ENCODE measurements around the gene NDUFB11.
"Not testable (repeated sequence)": the region's sequence is repeated elsewhere in the genome, so short reads cannot be mapped to it uniquely, and the experiment has no call there.

NDUFB11 gene

DNA sequence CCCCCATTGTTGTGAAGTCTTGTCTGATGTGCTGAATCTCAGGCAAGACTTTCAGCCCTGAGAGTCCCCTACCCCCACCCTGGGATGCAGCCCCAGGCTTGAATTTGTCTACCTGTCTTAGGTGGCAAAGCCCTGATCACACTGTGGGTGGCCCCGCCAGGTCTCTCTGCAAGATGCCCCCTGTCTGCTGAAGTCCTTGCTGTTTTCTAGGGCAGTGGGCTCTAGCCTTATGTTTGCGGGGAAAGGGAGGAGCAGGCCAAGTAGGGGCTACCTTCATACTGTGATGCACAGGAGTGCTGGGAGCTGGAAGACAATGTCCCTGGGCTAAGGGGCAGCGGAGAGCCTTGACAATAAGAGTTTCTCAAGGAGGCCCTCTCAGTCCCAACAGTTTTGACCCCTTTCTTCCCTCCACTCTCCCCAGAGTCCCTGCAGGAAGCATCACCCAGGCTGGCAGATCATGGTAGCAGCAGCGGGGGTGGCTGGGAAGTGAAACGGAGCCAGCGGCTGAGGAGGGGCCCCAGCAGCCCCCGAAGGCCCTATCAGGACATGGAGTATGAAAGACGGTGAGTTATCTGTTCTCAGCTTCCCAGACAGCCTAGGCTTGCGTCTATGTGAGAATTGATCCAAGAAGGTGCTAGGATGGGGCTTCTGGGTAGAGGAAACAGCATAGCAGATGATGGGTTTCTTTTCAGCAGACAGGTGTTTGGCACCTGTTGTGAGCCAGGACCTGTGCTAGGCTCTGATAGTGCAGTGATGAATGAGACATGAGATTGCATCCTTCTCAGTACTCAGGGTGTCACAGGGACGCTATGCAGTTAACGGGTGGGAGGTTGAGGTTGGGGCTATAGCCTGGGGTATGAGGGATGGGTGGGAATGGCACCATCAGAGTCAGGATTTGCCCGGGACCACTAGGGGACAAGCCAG is 2.7 kb upstream of the NDUFB11 start:
- DNase-seq (ENCODE audit: low read depth in 1 of 2, low spot score in 1 of 2): no peak

DNA sequence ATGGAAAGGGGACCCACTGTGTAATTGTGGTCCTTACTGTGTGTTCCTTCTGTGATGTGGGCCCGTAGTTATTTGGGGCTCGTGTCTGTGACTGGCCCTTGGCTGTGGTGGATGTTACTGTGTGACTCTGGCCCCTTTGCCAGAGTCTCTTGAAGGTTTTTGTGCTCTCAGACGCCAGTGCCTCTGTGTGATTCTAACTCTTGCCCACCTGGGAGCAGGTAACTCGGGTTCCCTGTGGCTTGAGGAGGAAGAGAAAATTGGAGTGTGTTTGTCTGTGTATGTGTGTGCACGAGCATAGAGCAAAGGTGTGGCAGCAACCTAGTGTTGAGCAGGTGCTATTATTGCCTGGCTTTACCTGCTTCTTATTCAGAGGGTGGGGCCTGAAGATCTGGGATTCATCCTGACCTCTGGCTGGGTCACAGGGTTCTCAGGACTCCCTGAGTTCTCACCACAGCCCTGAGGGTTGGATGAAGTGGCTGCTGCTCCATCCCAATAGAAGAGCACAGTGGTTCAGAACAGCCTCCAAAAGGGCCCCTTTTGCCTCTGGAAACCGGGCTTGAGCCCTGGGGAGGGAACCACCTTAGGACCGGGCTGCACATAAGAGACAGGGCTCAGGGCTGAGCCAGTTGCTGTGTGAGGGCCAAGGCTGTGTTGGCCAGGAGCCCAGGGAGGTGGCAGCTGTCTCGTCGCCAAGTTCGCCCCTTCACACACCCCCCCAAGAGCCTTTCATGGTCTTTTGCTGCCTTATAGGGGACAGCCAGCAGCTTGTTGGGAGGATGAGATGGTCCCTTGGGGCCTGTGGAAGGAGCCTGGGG is 1.8 kb upstream of the NDUFB11 start:
- DNase-seq (ENCODE audit: low read depth in 1 of 2, low spot score in 1 of 2): no peak

DNA sequence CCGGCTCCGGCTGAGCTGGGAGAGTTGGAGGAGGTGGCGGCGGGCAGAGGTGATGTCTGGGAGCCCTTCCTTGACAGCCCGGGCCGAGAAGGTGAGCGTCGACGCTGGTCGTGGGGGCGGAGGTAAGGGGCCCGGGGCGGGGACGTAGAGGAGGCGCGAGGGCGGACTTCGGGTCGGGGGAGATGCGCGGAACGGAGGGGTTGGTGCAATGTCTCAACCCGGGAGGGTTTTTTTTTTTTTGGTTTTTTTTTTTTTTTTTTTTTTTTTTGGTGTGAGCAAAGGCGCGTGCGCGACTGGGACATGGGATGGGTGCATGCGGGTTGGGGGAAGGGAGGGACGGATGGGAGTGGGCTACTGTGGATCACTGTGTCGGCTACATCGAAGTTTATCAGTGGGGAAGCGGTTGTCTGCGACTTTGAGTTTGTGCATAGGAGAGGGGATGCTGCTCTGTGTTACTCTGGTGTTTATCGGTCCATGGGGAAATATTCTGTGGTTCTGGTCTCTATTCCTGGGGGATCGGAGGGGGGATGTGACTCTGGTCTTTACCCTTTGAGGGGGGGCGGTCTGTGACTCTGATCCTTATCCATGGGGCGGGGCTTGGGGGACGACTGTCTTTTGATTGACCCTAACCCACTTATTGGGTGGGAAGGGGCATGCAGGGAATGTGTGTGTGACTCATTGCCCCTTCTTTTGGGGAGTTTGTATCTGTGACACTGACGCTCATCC is 1.1 kb upstream of the NDUFB11 start:
- DNase-seq (ENCODE audit: low read depth in 1 of 2, low spot score in 1 of 2): no peak

DNA sequence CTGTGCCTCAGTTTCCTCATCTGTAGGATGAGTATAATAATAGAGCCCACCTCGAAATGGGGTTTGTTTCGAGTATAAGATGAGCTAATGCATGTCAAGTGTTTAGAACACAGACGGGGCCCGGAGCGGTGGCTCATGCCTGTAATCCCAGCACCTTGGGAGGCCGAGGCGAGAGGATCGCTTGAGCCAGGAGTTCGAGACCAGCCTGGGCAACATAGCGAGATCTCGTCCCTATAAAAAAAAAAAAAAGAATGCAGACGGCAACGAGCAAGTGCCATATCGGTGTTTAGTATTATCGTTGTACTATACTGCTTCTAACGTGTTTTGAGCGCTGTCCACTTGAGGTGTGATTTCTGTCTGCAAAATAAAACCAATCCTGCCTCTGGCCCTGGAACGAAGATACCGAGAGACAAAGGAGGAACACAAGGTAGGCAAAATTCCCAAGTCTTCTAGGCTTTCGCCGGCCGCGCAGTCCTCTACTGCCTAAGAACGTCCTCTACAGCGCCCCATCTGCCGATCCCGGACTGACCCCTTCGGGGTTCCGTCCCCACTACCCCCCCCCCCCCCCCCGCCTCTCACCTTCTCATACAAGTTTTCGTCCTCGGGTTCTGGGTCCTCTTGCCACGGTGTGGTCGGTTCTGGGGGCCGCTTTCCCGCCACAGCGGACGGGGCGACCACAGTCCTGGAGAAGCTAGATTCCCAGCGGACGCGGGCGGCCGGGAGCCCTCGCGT is 442 bp downstream of the NDUFB11 start:
- no peak for DNase-seq (ENCODE audit: low read depth in 1 of 2, low spot score in 1 of 2)

DNA sequence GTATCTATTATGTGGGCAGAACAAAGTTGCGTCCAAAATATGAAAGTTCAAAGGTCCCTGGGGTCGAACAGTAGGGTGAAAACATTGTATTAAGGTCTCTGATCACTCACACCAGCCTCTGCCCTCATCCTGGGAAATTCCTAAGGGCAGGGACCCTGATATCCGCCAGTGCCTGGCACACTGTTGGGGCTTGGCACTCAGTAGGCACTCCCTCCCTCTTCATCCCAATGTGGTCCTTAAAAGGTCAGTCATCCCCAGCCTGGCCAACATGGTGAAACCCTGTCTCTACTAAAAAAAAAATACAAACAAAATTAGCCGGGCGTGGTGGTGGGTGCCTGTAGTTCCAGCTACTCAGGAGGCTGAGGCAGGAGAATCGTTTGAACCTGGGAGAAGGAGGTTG is 6.3 kb downstream of the NDUFB11 start:
- DNase-seq (ENCODE audit: low read depth in 1 of 2, low spot score in 1 of 2): no peak

DNA sequence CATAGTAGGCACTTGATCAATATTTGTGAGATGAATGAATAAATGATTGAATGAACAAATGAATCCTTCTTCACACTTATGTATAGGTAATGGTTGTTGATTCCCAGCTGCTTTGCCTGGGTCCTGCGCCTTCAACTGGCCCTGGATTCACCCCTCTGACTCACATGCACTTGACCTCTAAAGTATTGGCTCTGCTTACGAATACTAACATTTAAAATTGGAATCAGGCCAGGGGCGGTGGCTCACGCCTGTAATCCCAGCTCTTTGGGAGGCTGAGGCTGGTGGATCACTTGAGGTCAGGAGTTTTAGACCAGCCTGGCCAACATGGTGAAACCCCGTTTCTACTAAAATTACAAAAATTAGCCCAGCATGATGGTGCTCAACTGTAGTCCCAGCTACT is 8.9 kb downstream of the NDUFB11 start:
- not testable (repeated sequence) for DNase-seq (ENCODE audit: low read depth in 1 of 2, low spot score in 1 of 2)

DNA sequence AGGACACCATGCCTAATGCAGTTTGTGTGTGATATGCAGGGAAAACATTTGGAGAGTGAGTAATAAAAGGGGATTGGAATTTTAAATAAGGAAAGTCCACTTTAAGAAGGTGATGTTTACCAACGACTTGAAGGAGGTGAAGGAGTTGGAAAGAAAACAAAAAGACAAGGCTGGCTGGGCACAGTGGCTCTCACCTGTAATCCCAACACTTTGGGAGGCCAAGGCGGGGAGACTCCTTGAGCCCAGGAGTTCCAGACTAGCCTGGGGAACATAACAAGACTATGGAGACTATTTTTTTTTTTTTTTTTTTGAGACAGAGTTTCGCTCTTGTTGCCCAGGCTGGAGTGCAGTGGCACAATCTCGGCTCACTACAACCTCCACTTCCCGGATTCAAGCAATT is 11.0 kb downstream of the NDUFB11 start:
- no peak for DNase-seq (ENCODE audit: low read depth in 1 of 2, low spot score in 1 of 2)

DNA sequence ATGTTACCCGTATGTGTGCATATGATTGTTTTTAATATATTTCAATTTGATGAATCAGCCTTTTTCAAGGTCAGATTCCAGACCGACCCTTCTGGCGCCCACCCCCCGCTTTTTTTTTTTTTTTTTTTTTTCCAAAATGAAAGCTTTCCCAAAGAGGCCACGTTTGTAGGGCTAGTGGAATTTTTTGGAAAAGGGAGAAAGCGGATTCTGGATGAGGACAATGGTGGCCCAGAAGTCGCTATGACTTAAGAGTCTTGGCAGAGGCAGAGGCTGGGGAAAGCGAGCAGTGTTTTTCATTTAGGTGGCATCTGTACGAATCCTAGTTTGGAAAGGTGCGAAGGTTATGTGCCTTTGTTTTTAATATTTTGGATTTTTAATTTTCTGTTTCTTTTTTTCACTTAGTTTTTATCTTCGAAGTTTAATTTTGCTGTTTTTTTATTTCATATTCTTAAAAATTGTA is 14.6 kb downstream of the NDUFB11 start:
- no peak for DNase-seq (ENCODE audit: low read depth in 1 of 2, low spot score in 1 of 2)

DNA sequence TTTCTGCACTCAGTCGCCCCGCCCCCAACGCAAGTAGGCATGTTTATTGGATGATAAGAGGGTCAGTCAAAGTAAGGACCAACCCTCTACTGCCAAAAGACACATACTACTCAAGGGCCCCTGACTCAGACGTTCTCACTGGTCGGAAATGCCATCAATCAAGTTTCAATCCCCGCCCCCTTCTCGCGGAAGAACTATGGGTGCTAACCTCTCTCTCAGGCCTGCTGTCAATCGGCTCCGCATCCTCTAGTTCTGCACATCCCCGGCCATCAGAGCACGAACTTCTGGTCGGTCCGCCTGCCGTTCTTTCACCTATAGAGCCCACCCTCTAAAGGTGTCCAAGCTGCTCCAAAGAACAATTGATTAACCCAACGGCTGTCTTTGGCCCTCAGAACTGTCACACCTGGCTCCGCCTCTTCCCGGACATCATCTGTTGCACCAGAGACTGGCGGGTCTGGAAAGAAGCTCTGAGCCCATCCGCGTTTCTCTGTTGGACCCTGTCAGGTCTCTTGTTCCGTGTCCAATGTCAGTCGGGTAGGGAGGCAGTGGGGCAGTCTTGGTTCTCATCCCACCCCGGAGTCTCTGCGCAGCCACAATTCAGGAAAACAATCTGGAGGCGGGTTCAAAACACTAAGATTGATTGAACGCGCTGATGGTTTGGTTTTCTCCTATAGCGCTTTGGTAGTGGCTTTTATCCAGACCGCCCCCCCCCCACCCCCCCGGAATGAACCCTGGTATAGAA is 15.2 kb downstream of the NDUFB11 start:
- DNase-seq (ENCODE audit: low read depth in 1 of 2, low spot score in 1 of 2): peak; percentile 75 to 85

DNA sequence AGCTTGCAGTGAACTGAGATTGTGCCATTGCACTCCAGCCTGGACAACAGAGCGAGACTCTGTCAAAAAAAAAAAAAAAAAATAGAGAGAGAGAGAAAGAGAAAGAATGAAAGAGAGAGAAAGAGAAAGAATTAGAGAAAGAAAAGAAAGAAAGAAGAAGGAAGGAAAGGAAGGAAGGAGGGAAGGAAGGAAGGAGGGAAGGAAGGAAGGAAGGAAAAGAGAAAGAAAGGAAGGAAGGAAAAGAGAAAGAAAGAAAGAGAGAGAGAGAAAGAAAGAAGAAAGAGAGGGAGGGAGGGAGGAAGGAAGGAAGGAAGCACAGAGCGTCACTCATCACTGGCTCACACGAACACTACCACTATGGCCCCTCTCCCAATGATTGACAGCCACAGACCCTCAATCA is 20.0 kb downstream of the NDUFB11 start:
- not testable (repeated sequence) for DNase-seq (ENCODE audit: low read depth in 1 of 2, low spot score in 1 of 2)

DNA sequence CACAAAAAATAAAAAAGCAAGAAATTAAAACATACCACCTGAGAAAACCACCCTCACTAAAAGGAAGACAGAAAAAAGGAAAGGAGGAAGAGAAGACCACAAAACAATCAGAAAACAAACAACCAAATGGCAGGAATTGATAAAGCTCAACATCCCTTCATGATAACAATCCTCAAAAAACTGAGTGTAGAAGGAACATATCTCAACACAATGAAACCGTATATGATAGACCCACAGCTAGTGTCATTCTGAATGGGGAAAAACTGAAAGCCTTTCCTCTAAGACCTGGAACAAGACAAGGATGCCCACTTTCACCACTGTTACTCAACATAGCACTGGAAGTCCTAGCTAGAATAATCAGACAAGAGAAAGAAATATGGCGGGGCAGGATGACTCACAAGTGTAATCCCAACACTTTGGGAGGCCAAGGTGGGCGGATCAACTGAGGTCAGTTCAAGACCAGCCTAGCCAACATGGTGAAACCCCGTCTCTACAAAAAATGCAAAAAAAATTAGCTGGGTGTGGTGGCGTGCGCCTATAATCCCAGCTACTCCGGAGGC is 27.9 kb downstream of the NDUFB11 start:
- DNase-seq (ENCODE audit: low read depth in 1 of 2, low spot score in 1 of 2): not testable (repeated sequence)

DNA sequence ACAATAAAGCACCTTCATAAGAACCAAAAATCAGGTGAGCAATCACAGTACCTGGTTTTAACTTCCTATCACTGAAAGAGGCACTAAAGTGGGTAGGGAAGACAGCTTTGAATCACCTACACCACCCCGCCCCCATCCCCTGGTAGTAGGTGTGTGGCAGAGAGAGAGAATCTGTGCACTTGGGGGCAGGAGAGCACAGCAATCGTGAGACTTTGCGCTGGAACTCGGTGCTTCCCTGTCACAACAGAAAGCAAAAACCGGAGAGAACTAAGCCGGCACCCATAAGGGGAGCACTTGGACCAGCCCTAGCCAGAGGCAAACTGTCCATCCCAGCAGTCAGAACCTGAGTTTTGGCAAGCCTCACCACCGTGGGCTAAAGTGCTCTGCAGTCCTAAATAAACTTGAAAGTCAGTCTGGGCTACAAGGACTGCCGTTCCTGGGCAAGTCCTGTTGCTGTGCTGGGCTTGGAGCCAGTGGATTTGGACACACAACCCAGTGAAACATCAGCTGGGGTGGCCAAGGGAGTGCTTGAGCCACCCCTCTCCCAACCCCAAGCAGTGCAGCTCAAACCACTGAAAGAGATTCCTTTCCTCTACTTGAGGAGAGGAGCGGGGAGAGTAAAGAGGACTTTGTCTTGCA is 32.1 kb downstream of the NDUFB11 start:
- DNase-seq (ENCODE audit: low read depth in 1 of 2, low spot score in 1 of 2): no peak

DNA sequence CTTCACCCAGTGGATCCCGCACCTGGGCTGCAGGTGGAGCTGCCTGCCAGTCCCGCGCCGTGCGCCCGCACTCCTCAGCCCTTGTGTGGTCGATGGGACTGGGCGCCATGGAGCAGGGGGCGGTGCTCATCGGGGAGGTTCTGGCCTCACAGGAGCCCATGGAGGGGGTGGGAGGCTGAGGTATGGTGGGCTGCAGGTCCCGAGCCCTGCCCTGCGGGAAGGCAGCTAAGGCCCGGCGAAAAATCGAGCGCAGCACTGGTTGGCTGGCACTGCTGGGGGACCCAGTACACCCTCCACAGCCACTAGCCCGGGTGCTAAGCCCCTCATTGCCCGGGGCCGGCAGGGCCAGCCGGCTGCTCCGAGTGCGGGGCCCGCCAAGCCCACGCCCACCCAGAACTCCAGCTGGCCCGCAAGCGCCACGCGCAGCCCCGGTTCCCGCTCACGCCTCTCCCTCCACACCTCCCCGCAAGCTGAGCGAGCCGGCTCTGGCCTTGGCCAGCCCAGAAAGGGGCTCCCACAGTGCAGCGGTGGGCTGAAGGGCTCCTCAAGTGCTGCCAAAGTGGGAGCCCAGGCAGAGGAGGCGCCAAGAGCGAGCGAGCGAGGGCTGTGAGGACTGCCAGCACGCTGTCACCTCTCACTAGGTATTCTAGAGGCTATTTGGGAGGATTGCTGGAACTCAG is 33.4 kb downstream of the NDUFB11 start:
- not testable (repeated sequence) for DNase-seq (ENCODE audit: low read depth in 1 of 2, low spot score in 1 of 2)

DNA sequence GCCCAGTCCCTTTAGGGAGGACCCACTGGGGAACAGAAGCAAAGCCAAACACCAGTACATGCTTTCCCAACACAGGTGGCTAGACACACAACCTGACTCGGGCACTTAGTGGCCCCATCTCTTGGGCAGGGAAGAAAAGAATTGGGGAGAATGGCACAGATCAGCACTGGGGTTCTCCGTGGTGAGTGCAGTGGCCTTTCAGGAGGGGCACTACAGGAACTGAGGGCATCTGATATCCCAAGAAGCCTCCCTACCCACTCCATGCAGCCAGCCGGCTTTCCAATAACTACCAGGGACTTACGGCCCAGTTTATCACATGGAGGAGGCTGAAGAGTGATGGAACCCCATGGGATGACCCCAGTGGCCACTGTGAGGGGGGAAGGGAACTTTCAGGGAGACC is 43.3 kb downstream of the NDUFB11 start:
- DNase-seq (ENCODE audit: low read depth in 1 of 2, low spot score in 1 of 2): no peak

DNA sequence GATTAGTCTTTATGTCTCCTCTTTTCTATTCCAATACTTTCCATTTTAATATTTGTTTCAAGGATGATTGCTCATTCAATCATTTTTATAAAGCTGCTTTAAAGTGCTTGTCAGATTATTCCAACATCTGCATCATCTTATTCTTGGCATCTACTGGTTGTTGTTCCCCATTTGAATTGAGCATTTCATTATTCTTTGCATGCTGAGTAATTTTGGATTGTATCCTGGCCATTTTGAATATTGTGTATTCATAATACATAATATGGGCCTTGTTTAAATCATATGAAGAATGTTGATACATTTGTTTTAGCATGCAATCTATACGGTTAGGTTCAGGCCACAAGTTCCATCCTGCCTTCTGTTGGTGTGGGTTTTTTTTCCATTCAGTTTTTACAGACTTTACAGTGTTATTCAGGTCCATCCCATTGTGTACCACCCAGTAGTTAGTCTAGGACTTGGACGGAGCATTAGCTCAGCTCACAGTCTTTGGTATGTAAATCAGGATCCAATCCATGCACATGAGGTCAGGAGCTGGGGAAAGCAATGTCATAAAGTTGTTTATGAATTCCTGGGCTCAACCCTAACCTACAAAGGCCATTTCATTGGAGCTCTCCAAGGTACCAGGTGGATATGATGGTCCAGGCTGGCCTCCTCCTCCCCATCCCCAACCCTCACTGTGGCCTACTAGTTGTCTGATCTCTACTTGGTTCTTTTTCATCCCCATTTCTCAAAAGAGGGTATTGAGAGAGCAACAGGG is 46.0 kb downstream of the NDUFB11 start:
- no peak for DNase-seq (ENCODE audit: low read depth in 1 of 2, low spot score in 1 of 2)

DNA sequence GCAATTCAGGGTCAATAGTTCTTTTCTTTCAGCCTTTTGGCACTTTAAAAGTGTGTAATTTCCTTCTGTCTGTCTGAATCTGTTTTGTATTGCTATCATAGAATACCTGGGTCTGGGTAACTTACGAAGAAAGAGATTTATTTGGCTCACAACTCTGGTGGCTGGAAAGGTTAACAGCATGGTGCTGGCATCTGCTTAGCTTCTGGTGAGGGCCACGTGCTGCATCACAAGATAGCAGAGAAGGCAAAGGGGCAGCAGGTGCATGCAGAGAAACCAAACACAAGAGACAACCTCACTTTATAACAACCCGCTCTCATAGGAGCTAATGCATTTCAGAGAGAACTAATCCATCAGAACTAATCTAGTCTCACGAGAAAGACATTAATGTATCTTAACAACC is 47.5 kb downstream of the NDUFB11 start:
- no peak for DNase-seq (ENCODE audit: low read depth in 1 of 2, low spot score in 1 of 2)

DNA sequence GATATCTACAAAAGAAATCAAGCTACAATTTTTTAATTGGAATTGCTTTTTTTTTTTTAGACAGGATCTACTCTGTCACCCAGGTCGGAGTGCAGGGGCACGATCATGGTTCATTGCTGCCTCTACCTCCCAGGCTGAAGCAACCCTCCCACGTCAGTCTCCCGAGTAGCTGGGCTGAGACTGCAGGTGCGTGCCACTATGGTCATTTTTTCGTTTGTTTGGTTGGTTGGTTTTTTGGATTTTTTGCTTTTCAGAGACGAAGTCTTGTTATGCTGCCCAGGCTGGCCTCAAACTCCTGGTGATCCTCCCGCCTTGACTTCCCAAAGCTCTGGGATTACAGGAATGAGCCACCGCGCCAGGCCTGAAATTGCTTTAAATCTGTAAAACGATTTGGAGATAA is 50.6 kb downstream of the NDUFB11 start:
- DNase-seq (ENCODE audit: low read depth in 1 of 2, low spot score in 1 of 2): no peak

DNA sequence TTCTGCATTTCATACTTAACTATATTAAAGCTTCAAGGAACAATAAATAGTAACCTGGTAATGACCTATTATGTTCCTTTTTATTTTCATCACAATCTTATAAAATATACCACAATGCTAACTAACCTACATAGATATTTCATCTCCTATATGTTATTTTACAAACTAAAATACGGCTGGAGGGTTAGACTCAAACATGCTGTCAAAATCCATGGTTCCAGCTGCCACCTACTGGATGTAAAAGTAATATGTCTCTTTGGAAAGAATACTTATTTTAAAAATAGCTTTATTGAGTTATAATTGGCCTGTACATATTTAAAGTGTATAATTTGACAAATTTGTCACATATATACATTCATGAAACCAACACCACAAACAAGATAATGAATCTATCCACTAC is 51.3 kb downstream of the NDUFB11 start:
- no peak for DNase-seq (ENCODE audit: low read depth in 1 of 2, low spot score in 1 of 2)

Data from activated CD4-positive, alpha-beta T cell treated with anti-CD3 and anti-CD28 coated beads, Interleukin-2, amount 50 U/mL, for 24 hours (primary cell).